HG03460 (cell line): ENCODE measurements around the gene RSPH10B2.
"Not testable (repeated sequence)": the region's sequence is repeated elsewhere in the genome, so short reads cannot be mapped to it uniquely, and the experiment has no call there.

Experiments used
- ATAC-seq: cut with Tn5 transposase; IDR thresholded peaks from one replicate; pipeline ENCODE4 v1.9.1; 2021; ENCODE audit not compliant: unreplicated experiment

The RSPH10B2 gene

GRCh38 chr7:6753964-6754363, at the start of gene RSPH10B2:
TSS of gene RSPH10B2 (plus strand) at chr7:6754103. CDS start at chr7:6757678, 3,575 bp downstream.
- ATAC-seq, result not testable (repeated sequence)

DNA sequence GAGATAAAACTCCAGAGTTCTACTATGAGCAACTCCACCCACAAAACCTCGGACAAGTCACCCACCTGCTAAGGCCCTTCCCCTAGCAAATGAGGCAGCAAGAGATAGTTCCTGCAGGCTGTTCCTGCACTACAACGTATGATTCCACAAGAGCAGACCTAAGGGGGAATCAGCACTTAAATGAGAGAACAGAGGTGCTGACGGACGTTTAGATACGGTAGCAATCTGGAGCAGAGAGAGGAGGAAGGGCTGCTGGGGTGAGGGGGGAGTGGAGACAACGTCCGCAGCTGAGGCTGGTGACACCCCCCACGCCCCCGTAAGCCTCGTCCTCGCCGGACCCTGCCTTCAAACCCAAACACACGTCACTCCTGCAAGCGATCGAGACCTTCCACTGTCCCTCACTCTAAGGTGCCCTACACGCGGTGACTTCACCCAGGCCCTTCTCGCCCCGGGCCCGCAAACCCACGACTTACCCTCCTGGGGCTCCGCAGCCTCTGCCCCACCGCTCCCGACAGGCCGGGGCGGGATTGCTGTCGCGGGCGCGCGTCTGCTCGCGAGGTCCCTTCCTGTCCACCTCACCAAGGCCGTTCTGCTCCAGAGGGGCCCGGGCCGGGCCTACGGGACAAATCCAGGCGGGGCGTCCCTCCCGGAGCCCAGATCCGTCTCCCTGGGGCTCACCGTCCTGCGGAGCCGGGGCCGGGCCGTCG, 47.8 kb upstream of the RSPH10B2 start:
- peak; percentile 32 for ATAC-seq

DNA sequence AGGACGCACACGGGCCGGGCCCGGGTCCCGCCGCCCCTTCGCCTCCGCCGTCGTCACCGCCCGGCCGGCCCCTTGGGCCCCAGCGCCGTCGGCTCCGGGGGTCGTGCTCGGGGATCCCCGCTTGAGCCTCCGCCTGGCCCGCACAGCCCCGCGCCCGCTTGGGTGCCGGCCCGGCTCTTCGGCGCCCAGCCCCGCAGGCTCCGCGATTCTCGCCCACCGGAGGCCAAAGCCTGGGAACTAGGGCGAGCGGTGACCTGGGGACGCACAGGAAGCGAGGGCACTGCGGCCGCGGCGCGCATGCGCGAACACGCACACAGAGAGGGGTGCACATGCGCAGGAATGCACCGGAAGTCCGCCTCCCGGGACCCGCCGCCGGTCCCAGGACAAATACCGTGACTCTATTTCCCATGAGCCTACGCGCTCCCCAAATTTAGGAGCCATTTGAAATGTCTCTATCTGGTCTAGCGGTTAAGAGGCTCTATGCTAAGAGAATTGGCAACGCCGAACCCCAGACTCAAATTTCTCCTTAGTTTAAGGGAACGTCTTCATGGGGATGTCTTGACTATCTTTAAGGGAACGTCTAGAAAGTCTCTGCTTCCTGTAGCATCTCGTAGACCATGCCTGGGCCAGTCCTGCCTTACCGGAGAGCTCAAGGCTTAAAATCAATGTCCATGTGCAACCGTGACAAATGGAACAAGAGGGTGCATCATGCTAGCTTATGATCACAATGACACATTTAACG, 47.1 kb upstream of the RSPH10B2 start, which contains the start of gene ZNF12:
TSS of gene ZNF12 (minus strand) at position 282 of the 742 bp plus-strand sequence. CDS start 1,774 bp downstream, outside the sequence.
- peak; percentile 87 for ATAC-seq

GRCh38 chr7:6708304-6708703, 45.6 kb upstream of the RSPH10B2 start:
- ATAC-seq, result no peak

GRCh38 chr7:6709808-6710207, 44.1 kb upstream of the RSPH10B2 start:
- ATAC-seq, result no peak

DNA sequence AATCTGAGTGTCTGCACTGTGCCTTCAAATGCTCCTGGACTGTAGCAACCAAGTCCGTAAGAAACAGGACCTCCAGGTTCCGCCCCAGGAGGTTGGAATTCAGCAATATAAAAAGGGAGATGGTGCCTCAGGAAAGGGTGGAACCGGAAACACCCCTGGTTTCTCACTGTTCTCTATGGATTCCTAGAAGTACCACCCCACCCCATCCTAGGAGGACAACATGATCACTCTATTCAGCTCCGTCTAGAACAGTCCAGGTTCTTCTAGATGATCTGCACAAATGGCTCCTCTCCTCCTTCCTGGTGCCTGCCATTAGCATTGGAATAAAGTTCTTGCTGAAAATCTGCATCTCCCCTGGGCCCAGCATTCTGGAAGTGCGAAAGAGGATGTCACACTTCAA, 39.5 kb upstream of the RSPH10B2 start:
- no peak for ATAC-seq

GRCh38 chr7:6715898-6716297, 38.0 kb upstream of the RSPH10B2 start:
- not testable (repeated sequence) for ATAC-seq

DNA sequence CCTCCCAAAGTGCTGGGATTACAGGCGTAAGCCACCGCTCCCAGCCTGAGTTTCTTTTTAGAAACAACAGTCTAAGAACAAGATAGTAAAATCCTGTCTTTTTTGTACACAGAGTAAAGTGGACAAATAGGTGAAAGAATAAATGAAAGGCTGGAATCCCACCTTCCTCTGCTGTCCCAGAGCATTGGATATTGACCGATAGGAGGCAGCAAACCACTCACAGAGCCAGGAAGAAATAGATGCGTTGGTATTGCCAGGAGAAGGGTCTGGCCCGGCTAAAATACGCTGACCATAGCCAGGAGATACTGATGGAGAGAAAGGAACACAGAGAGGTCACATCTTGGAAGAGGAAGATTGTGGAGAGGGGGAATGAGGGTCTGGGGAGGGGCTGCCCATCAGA, 35.8 kb upstream of the RSPH10B2 start:
- no peak for ATAC-seq

DNA sequence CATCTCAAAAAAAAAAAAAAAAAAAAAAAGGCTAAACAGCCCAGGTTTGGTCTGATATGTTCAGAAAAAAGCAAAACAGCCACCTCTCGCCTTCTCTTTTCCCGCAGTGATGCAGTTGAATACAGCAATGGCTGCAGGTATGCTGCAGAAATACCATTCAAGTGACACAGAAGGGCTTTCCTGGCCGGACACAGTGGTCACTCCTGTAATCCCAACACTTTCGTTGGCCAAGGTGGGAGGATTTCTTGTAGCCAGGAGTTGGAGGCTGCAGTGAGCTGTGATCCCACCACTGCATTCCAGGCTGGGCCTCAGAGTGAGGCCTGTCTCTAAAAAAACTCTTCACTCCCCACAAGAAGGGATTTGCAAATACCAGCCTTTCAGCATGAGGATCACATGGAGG, 29.6 kb upstream of the RSPH10B2 start:
- not testable (repeated sequence) for ATAC-seq

DNA sequence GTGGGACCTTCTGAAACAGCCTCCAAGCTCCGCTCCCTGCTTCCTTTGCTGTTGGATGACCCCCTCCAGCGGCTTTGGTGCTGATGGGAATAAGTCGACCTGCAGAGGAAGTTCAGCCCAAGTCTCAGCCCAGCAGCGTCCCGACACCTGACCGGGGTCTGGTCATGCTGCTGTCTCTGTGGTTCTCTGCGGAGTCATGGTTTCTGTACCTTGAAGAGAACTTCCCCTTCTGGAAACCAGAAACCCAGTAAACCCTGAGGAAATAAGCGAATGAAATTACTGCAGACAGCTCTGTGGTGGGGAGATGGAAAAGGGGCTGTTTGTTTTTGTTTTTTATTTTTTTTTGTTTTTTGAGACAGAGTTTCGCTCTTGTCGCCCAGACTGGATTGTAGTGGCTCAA, 28.9 kb upstream of the RSPH10B2 start:
- ATAC-seq, result peak; percentile 52

DNA sequence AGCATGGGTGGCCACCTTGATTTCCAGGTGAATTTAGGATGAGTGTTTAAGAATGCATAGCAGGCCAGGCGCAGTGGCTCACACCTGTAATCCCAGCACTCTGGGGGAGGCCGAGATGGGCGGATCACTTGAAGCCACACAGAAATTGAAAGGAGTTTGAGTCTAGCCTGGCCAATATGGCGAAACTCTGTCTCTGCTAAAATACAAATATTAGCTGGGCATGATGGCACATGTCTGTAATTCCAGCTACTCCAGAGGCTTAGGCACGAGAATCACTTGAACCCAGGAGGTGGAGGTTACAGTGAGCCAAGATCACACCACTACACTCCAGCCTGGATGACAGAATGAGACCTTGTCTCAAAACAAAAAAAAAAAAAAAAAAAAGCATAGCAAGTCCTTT, 27.6 kb upstream of the RSPH10B2 start:
- not testable (repeated sequence) for ATAC-seq

DNA sequence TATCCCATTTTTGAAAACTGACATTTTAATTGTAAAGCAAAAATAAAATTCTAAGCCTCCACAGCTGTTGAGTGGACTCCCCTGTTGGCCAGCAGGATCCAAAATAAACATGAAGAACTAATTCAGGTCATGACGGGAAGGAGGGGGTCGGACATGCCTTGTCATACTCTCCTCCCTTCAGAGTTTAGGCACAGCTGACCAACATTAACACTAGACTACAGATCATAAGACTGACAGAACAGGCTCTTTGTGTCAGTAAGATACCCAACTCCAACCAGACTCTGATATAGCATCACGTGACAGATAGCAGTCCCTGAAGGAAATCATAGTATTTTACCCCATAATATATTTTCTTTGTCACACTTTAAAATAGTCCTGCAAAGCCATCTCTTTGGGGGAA, 26.2 kb upstream of the RSPH10B2 start:
- no peak for ATAC-seq

- ATAC-seq, result not testable (repeated sequence)
Observed at GRCh38 chr7:6728893-6729491, 24.9 kb upstream of the RSPH10B2 start.

GRCh38 chr7:6729492-6730342, 24.2 kb upstream of the RSPH10B2 start:
- peak; percentile 86 for ATAC-seq

- no peak for ATAC-seq
Observed at GRCh38 chr7:6730343-6730633, 23.6 kb upstream of the RSPH10B2 start.

DNA sequence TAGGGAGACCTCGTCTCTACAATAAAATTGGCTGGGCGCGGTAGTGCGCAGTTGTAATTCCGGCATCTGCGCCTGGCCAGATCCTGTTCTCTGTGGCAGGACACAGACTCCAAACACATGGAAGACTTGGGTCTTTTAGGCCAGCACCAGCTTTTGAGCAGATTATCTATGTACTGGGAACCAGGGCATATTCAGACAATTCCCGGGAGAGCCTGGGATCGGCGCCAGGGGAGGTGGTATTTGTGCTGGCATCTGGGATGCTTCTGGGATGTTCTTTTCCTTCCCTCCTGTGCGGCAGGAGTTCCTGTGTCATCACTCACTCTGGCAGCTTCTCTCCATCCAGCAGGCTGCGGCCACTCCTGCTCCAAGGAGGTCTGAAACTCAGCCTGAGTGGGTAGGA, 15.5 kb upstream of the RSPH10B2 start:
- not testable (repeated sequence) for ATAC-seq

DNA sequence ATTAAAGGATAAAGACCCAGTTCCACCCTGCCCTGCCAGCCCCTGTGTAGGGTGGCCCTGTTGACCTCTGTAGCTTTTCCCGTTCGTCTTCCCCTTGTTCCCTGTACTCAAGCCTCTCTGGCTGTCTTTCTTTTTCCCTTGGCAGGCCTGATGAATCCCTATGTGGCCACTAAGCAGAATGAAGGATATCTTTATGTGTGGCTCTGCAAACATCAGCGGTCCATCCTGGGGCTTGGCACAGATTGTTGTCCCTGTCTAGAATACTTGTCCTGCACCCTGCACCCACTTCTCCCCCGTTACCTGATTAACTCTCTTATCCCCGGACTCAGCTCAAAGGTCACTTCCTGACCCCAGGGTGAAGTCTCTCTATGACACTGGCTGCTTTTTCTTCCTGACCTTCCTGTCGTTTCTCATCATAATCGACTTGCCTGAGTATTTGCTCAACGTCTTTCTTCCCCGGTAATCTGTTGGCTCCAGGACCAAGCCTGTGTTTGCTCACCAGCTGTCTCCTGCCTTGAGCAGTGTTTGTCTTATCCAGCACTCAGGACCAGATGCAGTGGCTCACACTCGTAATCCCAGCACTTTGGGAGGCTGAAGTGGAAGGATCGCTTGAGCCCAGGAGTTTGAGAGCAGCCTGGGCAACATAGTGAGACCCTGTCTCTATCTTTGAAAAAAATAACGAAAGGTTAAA, 9.3 kb upstream of the RSPH10B2 start:
- ATAC-seq, result not testable (repeated sequence)

GRCh38 chr7:6749335-6749734, 4.6 kb upstream of the RSPH10B2 start:
- ATAC-seq, result not testable (repeated sequence)

- ATAC-seq, result not testable (repeated sequence)
Observed at GRCh38 chr7:6750173-6750572, 3.7 kb upstream of the RSPH10B2 start.

GRCh38 chr7:6761186-6761585, 7.3 kb downstream of the RSPH10B2 start:
- not testable (repeated sequence) for ATAC-seq
